Liver (tissue), 9 donors: ENCODE results near the gene SGPP2. TPM values are rescaled to one million over a fixed set of nuclear protein-coding genes. Genes with fewer than 3 reads are reported as not detected.
"Not testable (repeated sequence)": the region's sequence is repeated elsewhere in the genome, so short reads cannot be mapped to it uniquely, and the experiment has no call there.

Experiments
- DNase-seq: peaks from one replicate; pipeline ENCODE4 v3.0.0-alpha.2; 2017; ENCODE audit warnings: low spot score
- H3K27ac ChIP-seq, 2 donors: one replicate each; pipeline ENCODE4 v1.7.0; 2013; ENCODE audit warnings: inconsistent platforms in 2 of 2, low read length in 2 of 2, control low read depth in 1 of 2, low read depth in 1 of 2, mild to moderate bottlenecking in 1 of 2
- H3K27me3 ChIP-seq, 4 donors: one replicate each; pipeline versions ENCODE4 v1.6.1 to v1.7.0; 2013; ENCODE audit warnings: low read length in 3 of 4, inconsistent platforms in 1 of 4, mild to moderate bottlenecking in 1 of 4, moderate library complexity in 1 of 4; ENCODE audit not compliant: control insufficient read depth in 4 of 4, insufficient read depth in 4 of 4
- H3K36me3 ChIP-seq, 4 donors: one replicate each; pipeline versions ENCODE4 v1.6.1 to v1.7.0; 2013; ENCODE audit warnings: low read length in 3 of 4, mild to moderate bottlenecking in 3 of 4, low read depth in 1 of 4, moderate library complexity in 1 of 4; ENCODE audit not compliant: control insufficient read depth in 4 of 4, insufficient read depth in 3 of 4
- H3K4me1 ChIP-seq, 4 donors: one replicate each; pipeline versions ENCODE4 v1.6.1 to v1.7.0; 2013; ENCODE audit warnings: low read length in 3 of 4, mild to moderate bottlenecking in 3 of 4, moderate library complexity in 1 of 4; ENCODE audit not compliant: control insufficient read depth in 4 of 4, insufficient read depth in 4 of 4
- H3K4me3 ChIP-seq, 3 donors: one replicate each; pipeline versions ENCODE4 v1.6.1 to v1.7.0; 2013; ENCODE audit warnings: low read length in 3 of 3, control low read depth in 1 of 3, low read depth in 1 of 3, mild to moderate bottlenecking in 1 of 3
- H3K9ac ChIP-seq, 2 donors: one replicate each; pipeline ENCODE4 v1.7.0; 2013; ENCODE audit warnings: low read length in 2 of 2, mild to moderate bottlenecking in 2 of 2, moderate library complexity in 2 of 2, control low read depth in 1 of 2, low read depth in 1 of 2
- H3K9me3 ChIP-seq, 4 donors: one replicate each; pipeline versions ENCODE4 v1.6.1 to v1.7.0; 2013; ENCODE audit warnings: low read length in 3 of 4; ENCODE audit not compliant: control insufficient read depth in 4 of 4
- EGR1 ChIP-seq, 2 donors: IDR thresholded peaks; 2 replicates each; pipeline ENCODE4 v1.6.1; 2016 to 2018; ENCODE audit warnings: antibody characterized with exemption in 2 of 2, low read depth in 2 of 2
- FOXA1 ChIP-seq: IDR thresholded peaks from 2 replicates; pipeline ENCODE4 v1.6.1; 2016; ENCODE audit warnings: antibody characterized with exemption
- FOXA2 ChIP-seq: IDR thresholded peaks from 2 replicates; pipeline ENCODE4 v1.6.1; 2016; ENCODE audit warnings: antibody characterized with exemption
- GABPA ChIP-seq, 2 donors: IDR thresholded peaks in 1 of 2; conservative IDR thresholded peaks in 1 of 2; 2 replicates each; pipeline ENCODE4 v1.6.1; 2016; ENCODE audit warnings: antibody characterized with exemption in 2 of 2, mild to moderate bottlenecking in 1 of 2, moderate library complexity in 1 of 2
- HNF4A ChIP-seq, 2 donors: conservative IDR thresholded peaks; 2 replicates each; pipeline ENCODE4 v1.6.1; 2016; ENCODE audit warnings: antibody characterized with exemption in 2 of 2, mild to moderate bottlenecking in 2 of 2
- HNF4G ChIP-seq: IDR thresholded peaks from 2 replicates; pipeline ENCODE4 v1.6.1; 2016; ENCODE audit warnings: antibody characterized with exemption
- JUND ChIP-seq, 2 donors: IDR thresholded peaks; 2 replicates each; pipeline ENCODE4 v1.6.1; 2016; ENCODE audit warnings: antibody characterized with exemption in 2 of 2
- NR2F2 ChIP-seq: IDR thresholded peaks from 2 replicates; pipeline ENCODE4 v1.6.1; 2016; ENCODE audit warnings: antibody characterized with exemption
- RAD21 ChIP-seq, 2 donors: IDR thresholded peaks; 2 replicates each; pipeline ENCODE4 v1.6.1; 2016; ENCODE audit warnings: antibody characterized with exemption in 2 of 2, mild to moderate bottlenecking in 2 of 2
- RXRA ChIP-seq, 2 donors: IDR thresholded peaks; 2 replicates each; pipeline ENCODE4 v1.6.1; 2017 to 2018; ENCODE audit warnings: antibody characterized with exemption in 2 of 2, mild to moderate bottlenecking in 1 of 2
- SP1 ChIP-seq: IDR thresholded peaks from 2 replicates; pipeline ENCODE4 v1.6.1; 2018; ENCODE audit warnings: antibody characterized with exemption, mild to moderate bottlenecking
- WGBS: extraction: QIAGEN DNeasy Blood & Tissue Kit; methylation state at CpG from one replicate; pipeline ENCODE4 v1.1.7; 2013; 5-methylcytosine and 5-hydroxymethylcytosine counted together
- polyA plus RNA-seq, 2 donors: library from polyadenylated mRNA; stranded (reverse) in 1 of 2; unstranded in 1 of 2; fragments of 200-250 nt in 1 of 2; fragments of >200 nt in 1 of 2; fragmentation: Nextera tagmentation in 1 of 2; extraction: Ambion mirVana in 1 of 2; gene quantifications; one replicate each; pipeline versions ENCODE4 v1.2.1 to v1.2.3, GENCODE V29; 2013 to 2015
- total RNA-seq, 2 donors: library from RNA; depleted of rRNA; stranded (reverse); fragments of >200 nt; gene quantifications; one replicate each; pipeline ENCODE4 v1.2.3, GENCODE V29; 2014
- TF ChIP-seq, protein P1 (sequence below): IDR thresholded peaks from 2 replicates; pipeline ENCODE4 v1.6.1; 2016; ENCODE audit warnings: antibody characterized with exemption
- TF ChIP-seq, protein P2 (sequence below): IDR thresholded peaks from 2 replicates; pipeline ENCODE4 v1.6.1; 2016; ENCODE audit warnings: antibody characterized with exemption, mild to moderate bottlenecking
- TF ChIP-seq, protein P3 (sequence below): IDR thresholded peaks from 2 replicates; pipeline ENCODE4 v1.6.1; 2016; ENCODE audit warnings: antibody characterized with exemption
- TF ChIP-seq, protein P4 (sequence below): IDR thresholded peaks from 2 replicates; pipeline ENCODE4 v1.6.1; 2016; ENCODE audit warnings: antibody characterized with exemption
- donor health status: healthy.
- donor health status: healthy.
- donor health status: healthy.
- donor health status: healthy.
- donor health status: healthy.

The SGPP2 gene
- total and polyA plus RNA-seq, 4 donors = 0.16 to 0.33 (median 0.31) TPM; not detected in 1

DNA sequence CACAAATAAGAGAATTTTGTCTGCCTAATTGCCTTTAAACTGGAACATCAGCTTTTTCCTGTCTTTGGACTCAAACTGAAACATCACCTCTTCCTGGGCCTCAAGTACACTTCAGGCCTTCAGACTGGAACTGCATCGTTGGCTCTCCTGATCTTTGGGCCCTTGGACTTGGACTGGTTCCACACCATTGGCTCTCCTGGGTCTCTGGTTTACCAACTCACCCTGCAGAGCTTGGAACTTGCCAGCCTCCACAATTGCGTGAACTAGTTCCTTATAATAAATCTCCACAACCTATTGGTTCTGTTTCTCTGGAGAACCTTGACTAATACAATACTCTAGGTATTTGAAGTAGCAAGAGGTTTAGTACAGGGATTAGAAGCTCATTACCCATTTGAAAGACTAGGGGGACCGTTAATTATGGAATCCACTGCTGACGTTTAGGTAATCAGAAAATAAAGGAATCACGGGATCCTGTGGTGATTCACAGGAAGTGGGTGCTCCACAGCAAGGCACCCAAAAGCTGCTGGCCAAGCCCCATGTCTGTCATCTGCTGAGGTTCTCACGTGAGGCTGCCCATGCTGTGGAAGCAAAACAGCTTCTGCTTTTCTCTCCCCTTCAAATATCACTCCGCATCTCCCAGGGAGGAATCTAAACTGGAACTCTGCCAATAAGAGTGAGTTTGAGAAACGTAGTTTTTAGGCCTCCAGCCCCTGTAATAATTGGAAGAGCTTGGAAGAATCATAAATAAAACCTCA, 20.0 kb upstream of the SGPP2 start:
- TF ChIP-seq FOXA2 (no peak), NR2F2 (no peak), GABPA (IDR thresholded peaks at IDR 0.05 in 1 of 2, conservative IDR thresholded peaks at IDR 0.05 in 1 of 2) (no peak), SP1 (no peak), EGR1 (IDR thresholded peaks at IDR 0.05; ENCODE audit: low read depth in 2 of 2) (no peak), HNF4G (no peak), HNF4A (conservative IDR thresholded peaks at IDR 0.05) (no peak), JUND (IDR thresholded peaks at IDR 0.05) (no peak), RXRA (IDR thresholded peaks at IDR 0.05) (no peak)
- TF ChIP-seq, protein P1, sequence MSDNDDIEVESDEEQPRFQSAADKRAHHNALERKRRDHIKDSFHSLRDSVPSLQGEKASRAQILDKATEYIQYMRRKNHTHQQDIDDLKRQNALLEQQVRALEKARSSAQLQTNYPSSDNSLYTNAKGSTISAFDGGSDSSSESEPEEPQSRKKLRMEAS = no peak
- TF ChIP-seq, protein P2, sequence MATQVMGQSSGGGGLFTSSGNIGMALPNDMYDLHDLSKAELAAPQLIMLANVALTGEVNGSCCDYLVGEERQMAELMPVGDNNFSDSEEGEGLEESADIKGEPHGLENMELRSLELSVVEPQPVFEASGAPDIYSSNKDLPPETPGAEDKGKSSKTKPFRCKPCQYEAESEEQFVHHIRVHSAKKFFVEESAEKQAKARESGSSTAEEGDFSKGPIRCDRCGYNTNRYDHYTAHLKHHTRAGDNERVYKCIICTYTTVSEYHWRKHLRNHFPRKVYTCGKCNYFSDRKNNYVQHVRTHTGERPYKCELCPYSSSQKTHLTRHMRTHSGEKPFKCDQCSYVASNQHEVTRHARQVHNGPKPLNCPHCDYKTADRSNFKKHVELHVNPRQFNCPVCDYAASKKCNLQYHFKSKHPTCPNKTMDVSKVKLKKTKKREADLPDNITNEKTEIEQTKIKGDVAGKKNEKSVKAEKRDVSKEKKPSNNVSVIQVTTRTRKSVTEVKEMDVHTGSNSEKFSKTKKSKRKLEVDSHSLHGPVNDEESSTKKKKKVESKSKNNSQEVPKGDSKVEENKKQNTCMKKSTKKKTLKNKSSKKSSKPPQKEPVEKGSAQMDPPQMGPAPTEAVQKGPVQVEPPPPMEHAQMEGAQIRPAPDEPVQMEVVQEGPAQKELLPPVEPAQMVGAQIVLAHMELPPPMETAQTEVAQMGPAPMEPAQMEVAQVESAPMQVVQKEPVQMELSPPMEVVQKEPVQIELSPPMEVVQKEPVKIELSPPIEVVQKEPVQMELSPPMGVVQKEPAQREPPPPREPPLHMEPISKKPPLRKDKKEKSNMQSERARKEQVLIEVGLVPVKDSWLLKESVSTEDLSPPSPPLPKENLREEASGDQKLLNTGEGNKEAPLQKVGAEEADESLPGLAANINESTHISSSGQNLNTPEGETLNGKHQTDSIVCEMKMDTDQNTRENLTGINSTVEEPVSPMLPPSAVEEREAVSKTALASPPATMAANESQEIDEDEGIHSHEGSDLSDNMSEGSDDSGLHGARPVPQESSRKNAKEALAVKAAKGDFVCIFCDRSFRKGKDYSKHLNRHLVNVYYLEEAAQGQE = no peak
- Histone ChIP-seq H3K4me3 (no peak overlapping the region), H3K27me3 (peaks cover 0 to 4% (median 0%) of the 10 kb centered on the region in 4 donors), H3K36me3 (no peaks in the 10 kb centered on the region), H3K27ac (no peak overlapping the region), H3K9ac (no peak overlapping the region), H3K4me1 (no peaks in the 10 kb centered on the region), H3K9me3 (no peaks in the 10 kb centered on the region)
- no peak for DNase-seq
- WGBS = 57% methylated on average over 8 of the region's 8 CpGs

DNA sequence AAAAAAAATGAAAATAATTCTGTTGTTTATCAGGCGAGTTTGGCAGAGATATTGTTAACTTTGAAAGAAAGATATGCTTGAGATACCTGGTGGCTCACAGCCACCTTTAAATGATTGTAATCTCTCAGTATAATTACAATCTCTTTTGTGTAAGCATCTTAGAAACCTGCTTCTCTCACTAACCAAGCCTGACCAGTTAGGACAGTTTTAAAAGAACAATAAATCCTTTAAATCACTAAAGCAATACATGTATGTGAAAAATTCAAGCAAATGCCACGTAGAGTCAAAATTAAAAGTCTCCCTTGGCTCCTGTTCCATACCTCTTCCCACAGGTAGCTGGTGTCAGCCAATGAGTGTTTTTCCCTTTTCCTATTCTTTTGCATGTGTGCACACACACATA, 15.7 kb upstream of the SGPP2 start:
- Histone ChIP-seq H3K4me3 (no peak overlapping the region), H3K9me3 (peaks cover 0 to 3% (median 0%) of the 10 kb centered on the region in 4 donors), H3K4me1 (no peaks in the 10 kb centered on the region), H3K9ac (no peak overlapping the region), H3K27me3 (no peaks in the 10 kb centered on the region), H3K36me3 (no peaks in the 10 kb centered on the region), H3K27ac (no peak overlapping the region)
- TF ChIP-seq FOXA2 = no peak
- TF ChIP-seq EGR1 (IDR thresholded peaks at IDR 0.05; ENCODE audit: low read depth in 2 of 2) = no peak
- no peak for TF ChIP-seq RAD21 (IDR thresholded peaks at IDR 0.05)
- TF ChIP-seq, protein P1 = no peak
- 82% methylated on average over 2 of the region's 2 CpGs for whole genome bisulfite sequencing
- no peak for DNase-seq

DNA sequence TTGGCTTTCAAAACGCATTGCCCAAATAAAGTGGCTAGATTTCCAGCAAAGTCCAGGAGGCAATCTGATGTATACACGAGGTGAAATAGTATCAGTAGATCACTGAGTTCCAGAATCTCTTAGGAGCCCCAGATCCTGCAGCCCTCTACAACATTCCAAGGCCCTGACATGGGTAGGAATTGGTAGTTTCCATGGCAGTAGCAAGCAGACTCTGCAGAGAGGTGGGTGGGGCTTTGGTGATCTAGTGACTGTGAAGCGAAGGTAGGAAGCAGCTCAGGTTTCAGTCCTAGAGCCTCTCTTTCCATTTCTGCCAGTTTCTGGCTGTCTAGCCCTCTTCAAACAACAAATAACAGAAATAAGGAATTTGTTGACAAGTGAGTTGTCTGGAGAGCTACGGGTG, 13.8 kb upstream of the SGPP2 start:
- Histone ChIP-seq H3K4me3 (no peak overlapping the region), H3K27me3 (no peaks in the 10 kb centered on the region), H3K27ac (no peak overlapping the region), H3K9ac (no peak overlapping the region), H3K4me1 (no peaks in the 10 kb centered on the region), H3K36me3 (no peaks in the 10 kb centered on the region), H3K9me3 (peaks cover 0 to 3% (median 0%) of the 10 kb centered on the region in 4 donors)
- DNase-seq = no peak
- WGBS = 73% methylated on average over 4 of the region's 4 CpGs
- TF ChIP-seq, protein P3, sequence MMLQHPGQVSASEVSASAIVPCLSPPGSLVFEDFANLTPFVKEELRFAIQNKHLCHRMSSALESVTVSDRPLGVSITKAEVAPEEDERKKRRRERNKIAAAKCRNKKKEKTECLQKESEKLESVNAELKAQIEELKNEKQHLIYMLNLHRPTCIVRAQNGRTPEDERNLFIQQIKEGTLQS = no peak
- TF ChIP-seq JUND (IDR thresholded peaks at IDR 0.05) (no peak), GABPA (IDR thresholded peaks at IDR 0.05 in 1 of 2, conservative IDR thresholded peaks at IDR 0.05 in 1 of 2) (no peak), NR2F2 (no peak), FOXA2 (no peak), HNF4G (no peak), EGR1 (IDR thresholded peaks at IDR 0.05; ENCODE audit: low read depth in 2 of 2) (no peak), SP1 (no peak), RAD21 (IDR thresholded peaks at IDR 0.05) (no peak), FOXA1 (no peak), HNF4A (conservative IDR thresholded peaks at IDR 0.05) (no peak)
- TF ChIP-seq, protein P4, sequence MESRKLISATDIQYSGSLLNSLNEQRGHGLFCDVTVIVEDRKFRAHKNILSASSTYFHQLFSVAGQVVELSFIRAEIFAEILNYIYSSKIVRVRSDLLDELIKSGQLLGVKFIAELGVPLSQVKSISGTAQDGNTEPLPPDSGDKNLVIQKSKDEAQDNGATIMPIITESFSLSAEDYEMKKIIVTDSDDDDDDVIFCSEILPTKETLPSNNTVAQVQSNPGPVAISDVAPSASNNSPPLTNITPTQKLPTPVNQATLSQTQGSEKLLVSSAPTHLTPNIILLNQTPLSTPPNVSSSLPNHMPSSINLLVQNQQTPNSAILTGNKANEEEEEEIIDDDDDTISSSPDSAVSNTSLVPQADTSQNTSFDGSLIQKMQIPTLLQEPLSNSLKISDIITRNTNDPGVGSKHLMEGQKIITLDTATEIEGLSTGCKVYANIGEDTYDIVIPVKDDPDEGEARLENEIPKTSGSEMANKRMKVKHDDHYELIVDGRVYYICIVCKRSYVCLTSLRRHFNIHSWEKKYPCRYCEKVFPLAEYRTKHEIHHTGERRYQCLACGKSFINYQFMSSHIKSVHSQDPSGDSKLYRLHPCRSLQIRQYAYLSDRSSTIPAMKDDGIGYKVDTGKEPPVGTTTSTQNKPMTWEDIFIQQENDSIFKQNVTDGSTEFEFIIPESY = no peak

DNA sequence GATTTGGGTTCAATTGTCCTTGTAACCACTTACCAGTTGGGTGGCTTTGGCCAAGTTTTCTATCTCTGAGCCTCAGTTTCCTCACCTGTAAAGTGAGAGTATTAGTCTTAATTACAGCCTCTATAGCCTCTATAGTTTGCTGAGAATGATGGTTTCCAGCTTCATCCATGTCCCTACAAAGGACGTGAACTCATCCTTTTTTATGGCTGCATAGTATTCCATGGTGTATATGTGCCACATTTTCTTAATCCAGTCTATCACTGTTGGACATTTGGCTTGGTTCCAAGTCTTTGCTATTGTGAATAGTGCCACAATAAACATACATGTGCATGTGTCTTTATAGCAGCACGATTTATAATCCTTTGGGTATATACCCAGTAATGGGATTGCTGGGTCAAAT, 12.0 kb upstream of the SGPP2 start:
- DNase-seq, H3K4me1 ChIP-seq, H3K9ac ChIP-seq, H3K36me3 ChIP-seq, H3K9me3 ChIP-seq, H3K27ac ChIP-seq, H3K4me3 ChIP-seq, H3K27me3 ChIP-seq: not testable (repeated sequence)
- 81% methylated on average over 2 of the region's 2 CpGs for WGBS
